K562 (cell line): Measurements from ENCODE around the gene PGLYRP1. TPM values are rescaled to one million over a fixed set of nuclear protein-coding genes. Genes with fewer than 3 reads are reported as not detected.

Source experiments
- ARID1B ChIP-seq: fragments of 450-650 bp; IDR thresholded peaks from 2 replicates; pipeline ENCODE4 v1.6.1; 2016; ENCODE audit warnings: antibody characterized with exemption, mild to moderate bottlenecking, inconsistent platforms
- FOXK2 ChIP-seq, 2 experiments: fragments of 450-650 bp; IDR thresholded peaks in 1 of 2; conservative IDR thresholded peaks in 1 of 2; 2 replicates each; pipeline ENCODE4 v1.6.1; 2016; ENCODE audit warnings: low read depth in 2 of 2, mild to moderate bottlenecking in 1 of 2
- HEY1 ChIP-seq: fragments of 250-450 bp; sonication (Bioruptor Pico); IDR thresholded peaks from 2 replicates; pipeline ENCODE4 v1.5.0; 2020; ENCODE audit warnings: mild to moderate bottlenecking, moderate library complexity, borderline replicate concordance
- MTA1 ChIP-seq: fragments of 450-650 bp; IDR thresholded peaks from 2 replicates; pipeline ENCODE4 v1.6.1; 2017; ENCODE audit warnings: borderline replicate concordance
- NCOA6 ChIP-seq: fragments of 450-650 bp; IDR thresholded peaks from 2 replicates; pipeline ENCODE4 v1.6.1; 2017; ENCODE audit warnings: mild to moderate bottlenecking
- PHB ChIP-seq: fragments of 250-450 bp; sonication (Bioruptor Pico); IDR thresholded peaks from 2 replicates; pipeline ENCODE4 v1.5.0; 2021
- SOX6 ChIP-seq: fragments of 450-650 bp; IDR thresholded peaks from 2 replicates; pipeline ENCODE4 v1.6.1; 2014; ENCODE audit warnings: mild to moderate bottlenecking
- TAF7 ChIP-seq: fragments of 450-650 bp; IDR thresholded peaks from 2 replicates; pipeline ENCODE4 v1.6.1; 2016; ENCODE audit warnings: missing genetic modification characterization, missing compliant biosample characterization
- XRCC3 ChIP-seq: fragments of 450-650 bp; IDR thresholded peaks from 2 replicates; pipeline ENCODE4 v1.6.1; 2017; ENCODE audit warnings: mild to moderate bottlenecking, moderate library complexity
- ZC3H11A ChIP-seq: IDR thresholded peaks from 2 replicates; pipeline ENCODE4 v1.6.1; 2012; ENCODE audit warnings: low read depth, low read length, improper control_type of control experiment
- polyA plus RNA-seq, 8 experiments: library from polyadenylated mRNA; depleted of rRNA in 4 of 8; stranded (reverse) in 5 of 8; unstranded in 3 of 8; fragments of >200 nt; fragmentation: Nextera tagmentation in 2 of 8; fragmentation: Illumina TruSeq in 1 of 8; extraction: Ambion mirVana in 2 of 8; extraction: Trizol in 1 of 8; gene quantifications; 2 replicates each; pipeline versions ENCODE4 v1.2.1 to v1.2.3, GENCODE V29; 2011 to 2014; ENCODE audit warnings: inconsistent platforms in 1 of 8, missing spikeins in 1 of 8
- total RNA-seq, 7 experiments: library from RNA; depleted of rRNA in 6 of 7; stranded (reverse); fragments of >200 nt in 6 of 7; fragmentation: Illumina TruSeq in 2 of 7; extraction: Trizol in 2 of 7; gene quantifications; 2 replicates each; pipeline versions ENCODE4 v1.2.1 to v1.2.3, GENCODE V29; 2011 to 2021; ENCODE audit warnings: low replicate concordance in 1 of 7
- TF ChIP-seq, protein P1 (sequence below): sonication (generic); formaldehyde crosslinking; IDR thresholded peaks from 2 replicates; pipeline ENCODE4 v1.8.1; 2023; ENCODE audit warnings: mild to moderate bottlenecking, missing genetic modification reagents
- TF ChIP-seq, protein P2 (sequence below): fragments of 450-650 bp; IDR thresholded peaks from 2 replicates; pipeline ENCODE4 v1.6.1; 2016
- TF ChIP-seq, protein P3 (sequence below), 3 experiments: fragments of 200-800 bp in 1 of 3; sonication (Bioruptor generic) in 1 of 3; sonication (generic) in 1 of 3; formaldehyde crosslinking in 1 of 3; IDR thresholded peaks; 2 replicates each; pipeline versions ENCODE4 v1.6.1 to v1.8.0; 2016 to 2022; ENCODE audit warnings: mild to moderate bottlenecking in 2 of 3, missing compliant biosample characterization in 2 of 3, missing genetic modification characterization in 2 of 3, missing genetic modification reagents in 1 of 3
- TF ChIP-seq, protein P4 (sequence below): fragments of 150-350 bp; IDR thresholded peaks from 2 replicates; pipeline ENCODE4 v1.6.1; 2014; ENCODE audit warnings: low read depth, mild to moderate bottlenecking, low read length, borderline replicate concordance
- TF ChIP-seq, protein P5 (sequence below): fragments of 450-650 bp; IDR thresholded peaks from 2 replicates; pipeline ENCODE4 v1.6.1; 2018; ENCODE audit not compliant: partially characterized antibody

Gene PGLYRP1
- total and polyA plus RNA-seq, 9 of the 15 experiments (the other 6 are each of a cell fraction or from before 2014, with no cell fraction given) = not detected

DNA sequence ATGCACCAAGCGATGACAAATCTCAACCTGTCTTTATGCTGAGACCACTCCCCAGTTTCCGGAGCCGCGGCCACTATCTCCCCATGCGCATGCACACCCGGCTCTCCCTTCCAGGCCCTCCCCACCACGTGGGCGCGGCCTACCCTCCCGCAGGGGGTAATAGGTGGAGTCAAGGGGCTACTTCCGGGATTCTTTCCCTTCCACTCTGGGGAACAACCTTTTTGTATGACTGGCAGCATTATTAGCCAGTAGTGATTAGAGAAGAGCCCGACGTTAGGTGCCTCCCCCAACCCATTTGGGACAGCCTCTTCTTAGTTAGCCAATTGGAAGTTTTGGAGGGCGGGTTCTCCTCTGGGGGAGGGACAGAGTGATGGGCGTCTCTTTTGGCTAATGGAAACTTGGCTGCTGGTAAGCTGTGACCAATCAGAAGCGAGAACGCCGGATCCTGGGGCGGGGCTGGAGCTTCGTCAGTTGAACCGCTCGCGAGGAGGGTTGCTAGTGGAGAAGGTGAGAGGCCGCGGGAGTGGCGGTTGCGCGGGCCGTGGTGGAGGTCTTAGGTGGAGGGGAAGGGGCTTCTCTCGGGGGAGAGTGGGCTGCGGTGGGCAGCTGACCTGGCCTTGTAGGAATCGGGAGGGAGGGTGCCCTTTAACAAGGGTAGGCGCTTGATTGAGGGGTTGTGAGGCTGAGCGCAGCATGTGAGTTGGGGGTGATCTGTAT, 27.7 kb downstream of the PGLYRP1 start, which contains the start of gene CCDC61 (continued):
- TF ChIP-seq, protein P1, sequence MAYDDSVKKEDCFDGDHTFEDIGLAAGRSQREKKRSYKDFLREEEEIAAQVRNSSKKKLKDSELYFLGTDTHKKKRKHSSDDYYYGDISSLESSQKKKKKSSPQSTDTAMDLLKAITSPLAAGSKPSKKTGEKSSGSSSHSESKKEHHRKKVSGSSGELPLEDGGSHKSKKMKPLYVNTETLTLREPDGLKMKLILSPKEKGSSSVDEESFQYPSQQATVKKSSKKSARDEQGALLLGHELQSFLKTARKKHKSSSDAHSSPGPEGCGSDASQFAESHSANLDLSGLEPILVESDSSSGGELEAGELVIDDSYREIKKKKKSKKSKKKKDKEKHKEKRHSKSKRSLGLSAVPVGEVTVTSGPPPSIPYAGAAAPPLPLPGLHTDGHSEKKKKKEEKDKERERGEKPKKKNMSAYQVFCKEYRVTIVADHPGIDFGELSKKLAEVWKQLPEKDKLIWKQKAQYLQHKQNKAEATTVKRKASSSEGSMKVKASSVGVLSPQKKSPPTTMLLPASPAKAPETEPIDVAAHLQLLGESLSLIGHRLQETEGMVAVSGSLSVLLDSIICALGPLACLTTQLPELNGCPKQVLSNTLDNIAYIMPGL = no peak
- no peak for TF ChIP-seq SOX6
- TF ChIP-seq, protein P2, sequence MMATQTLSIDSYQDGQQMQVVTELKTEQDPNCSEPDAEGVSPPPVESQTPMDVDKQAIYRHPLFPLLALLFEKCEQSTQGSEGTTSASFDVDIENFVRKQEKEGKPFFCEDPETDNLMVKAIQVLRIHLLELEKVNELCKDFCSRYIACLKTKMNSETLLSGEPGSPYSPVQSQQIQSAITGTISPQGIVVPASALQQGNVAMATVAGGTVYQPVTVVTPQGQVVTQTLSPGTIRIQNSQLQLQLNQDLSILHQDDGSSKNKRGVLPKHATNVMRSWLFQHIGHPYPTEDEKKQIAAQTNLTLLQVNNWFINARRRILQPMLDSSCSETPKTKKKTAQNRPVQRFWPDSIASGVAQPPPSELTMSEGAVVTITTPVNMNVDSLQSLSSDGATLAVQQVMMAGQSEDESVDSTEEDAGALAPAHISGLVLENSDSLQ = peak; percentile 100
- TF ChIP-seq, protein P3, sequence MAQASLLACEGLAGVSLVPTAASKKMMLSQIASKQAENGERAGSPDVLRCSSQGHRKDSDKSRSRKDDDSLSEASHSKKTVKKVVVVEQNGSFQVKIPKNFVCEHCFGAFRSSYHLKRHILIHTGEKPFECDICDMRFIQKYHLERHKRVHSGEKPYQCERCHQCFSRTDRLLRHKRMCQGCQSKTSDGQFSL (CRISPR knock-in tag; IDR thresholded peaks at IDR 0.05) = no peak
- TF ChIP-seq, protein P3 (tag; IDR thresholded peaks at IDR 0.05) = no peak
- no peak for TF ChIP-seq XRCC3
- TF ChIP-seq TAF7 (tag) = peak; percentile 72; the same call in 1 of the 2 replicates
- TF ChIP-seq, protein P4, sequence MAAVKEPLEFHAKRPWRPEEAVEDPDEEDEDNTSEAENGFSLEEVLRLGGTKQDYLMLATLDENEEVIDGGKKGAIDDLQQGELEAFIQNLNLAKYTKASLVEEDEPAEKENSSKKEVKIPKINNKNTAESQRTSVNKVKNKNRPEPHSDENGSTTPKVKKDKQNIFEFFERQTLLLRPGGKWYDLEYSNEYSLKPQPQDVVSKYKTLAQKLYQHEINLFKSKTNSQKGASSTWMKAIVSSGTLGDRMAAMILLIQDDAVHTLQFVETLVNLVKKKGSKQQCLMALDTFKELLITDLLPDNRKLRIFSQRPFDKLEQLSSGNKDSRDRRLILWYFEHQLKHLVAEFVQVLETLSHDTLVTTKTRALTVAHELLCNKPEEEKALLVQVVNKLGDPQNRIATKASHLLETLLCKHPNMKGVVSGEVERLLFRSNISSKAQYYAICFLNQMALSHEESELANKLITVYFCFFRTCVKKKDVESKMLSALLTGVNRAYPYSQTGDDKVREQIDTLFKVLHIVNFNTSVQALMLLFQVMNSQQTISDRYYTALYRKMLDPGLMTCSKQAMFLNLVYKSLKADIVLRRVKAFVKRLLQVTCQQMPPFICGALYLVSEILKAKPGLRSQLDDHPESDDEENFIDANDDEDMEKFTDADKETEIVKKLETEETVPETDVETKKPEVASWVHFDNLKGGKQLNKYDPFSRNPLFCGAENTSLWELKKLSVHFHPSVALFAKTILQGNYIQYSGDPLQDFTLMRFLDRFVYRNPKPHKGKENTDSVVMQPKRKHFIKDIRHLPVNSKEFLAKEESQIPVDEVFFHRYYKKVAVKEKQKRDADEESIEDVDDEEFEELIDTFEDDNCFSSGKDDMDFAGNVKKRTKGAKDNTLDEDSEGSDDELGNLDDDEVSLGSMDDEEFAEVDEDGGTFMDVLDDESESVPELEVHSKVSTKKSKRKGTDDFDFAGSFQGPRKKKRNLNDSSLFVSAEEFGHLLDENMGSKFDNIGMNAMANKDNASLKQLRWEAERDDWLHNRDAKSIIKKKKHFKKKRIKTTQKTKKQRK = peak; percentile 95
- no peak for TF ChIP-seq HEY1 (CRISPR knock-in tag)
- TF ChIP-seq MTA1 = no peak; the same call in 1 of the 2 replicates
- no peak for TF ChIP-seq ARID1B
- TF ChIP-seq FOXK2 (conservative IDR thresholded peaks at IDR 0.05 in 1 of 2, IDR thresholded peaks at IDR 0.05 in 1 of 2; ENCODE audit: low read depth in 2 of 2) = peak; percentile 67 to 75
- no peak for TF ChIP-seq ZC3H11A
- TF ChIP-seq NCOA6 = no peak
- TF ChIP-seq, protein P5, sequence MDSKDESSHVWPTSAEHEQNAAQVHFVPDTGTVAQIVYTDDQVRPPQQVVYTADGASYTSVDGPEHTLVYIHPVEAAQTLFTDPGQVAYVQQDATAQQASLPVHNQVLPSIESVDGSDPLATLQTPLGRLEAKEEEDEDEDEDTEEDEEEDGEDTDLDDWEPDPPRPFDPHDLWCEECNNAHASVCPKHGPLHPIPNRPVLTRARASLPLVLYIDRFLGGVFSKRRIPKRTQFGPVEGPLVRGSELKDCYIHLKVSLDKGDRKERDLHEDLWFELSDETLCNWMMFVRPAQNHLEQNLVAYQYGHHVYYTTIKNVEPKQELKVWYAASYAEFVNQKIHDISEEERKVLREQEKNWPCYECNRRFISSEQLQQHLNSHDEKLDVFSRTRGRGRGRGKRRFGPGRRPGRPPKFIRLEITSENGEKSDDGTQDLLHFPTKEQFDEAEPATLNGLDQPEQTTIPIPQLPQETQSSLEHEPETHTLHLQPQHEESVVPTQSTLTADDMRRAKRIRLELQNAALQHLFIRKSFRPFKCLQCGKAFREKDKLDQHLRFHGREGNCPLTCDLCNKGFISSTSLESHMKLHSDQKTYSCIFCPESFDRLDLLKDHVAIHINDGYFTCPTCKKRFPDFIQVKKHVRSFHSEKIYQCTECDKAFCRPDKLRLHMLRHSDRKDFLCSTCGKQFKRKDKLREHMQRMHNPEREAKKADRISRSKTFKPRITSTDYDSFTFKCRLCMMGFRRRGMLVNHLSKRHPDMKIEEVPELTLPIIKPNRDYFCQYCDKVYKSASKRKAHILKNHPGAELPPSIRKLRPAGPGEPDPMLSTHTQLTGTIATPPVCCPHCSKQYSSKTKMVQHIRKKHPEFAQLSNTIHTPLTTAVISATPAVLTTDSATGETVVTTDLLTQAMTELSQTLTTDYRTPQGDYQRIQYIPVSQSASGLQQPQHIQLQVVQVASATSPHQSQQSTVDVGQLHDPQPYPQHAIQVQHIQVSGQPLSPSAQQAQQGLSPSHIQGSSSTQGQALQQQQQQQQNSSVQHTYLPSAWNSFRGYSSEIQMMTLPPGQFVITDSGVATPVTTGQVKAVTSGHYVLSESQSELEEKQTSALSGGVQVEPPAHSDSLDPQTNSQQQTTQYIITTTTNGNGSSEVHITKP = peak; percentile 60
- no peak for TF ChIP-seq PHB
